Peyer's patch (tissue), 4 donors: ENCODE data around the gene NCOA7. TPM values are rescaled to one million over a fixed set of nuclear protein-coding genes. Genes with fewer than 3 reads are reported as not detected.

ENCODE experiments used
- DNase-seq, 3 donors: peaks; one replicate each; pipeline ENCODE4 v3.0.0-alpha.2; 2017 to 2019
- H3K27ac ChIP-seq, 4 donors: fragments of 200-600 bp; sonication (generic); one replicate each; pipeline ENCODE4 v1.5.1; 2016 to 2019
- H3K27me3 ChIP-seq, 2 donors: fragments of 200-600 bp; sonication (generic); one replicate each; pipeline ENCODE4 v1.5.1; 2019
- H3K36me3 ChIP-seq, 3 donors: fragments of 200-600 bp; sonication (generic); one replicate each; pipeline ENCODE4 v1.5.1; 2016 to 2019
- H3K4me1 ChIP-seq, 4 donors: fragments of 200-600 bp; sonication (generic); one replicate each; pipeline ENCODE4 v1.5.1; 2016 to 2019
- H3K4me3 ChIP-seq, 4 donors: fragments of 200-600 bp; sonication (generic); 1 replicate in 3 of 4; 2 replicates in 1 of 4; pipeline ENCODE4 v1.5.1; 2016 to 2019; ENCODE audit warnings: mild to moderate bottlenecking in 1 of 4
- H3K9me3 ChIP-seq, 4 donors: fragments of 200-600 bp; sonication (generic); one replicate each; pipeline ENCODE4 v1.5.1; 2016 to 2019; ENCODE audit warnings: mild to moderate bottlenecking in 1 of 4
- CTCF ChIP-seq, 6 experiments: fragments of 450-650 bp in 4 of 6; fragments of 200-600 bp in 2 of 6; sonication (generic) in 1 of 6; IDR thresholded peaks; one replicate each; pipeline ENCODE4 v1.5.1; 2017 to 2019; ENCODE audit warnings: antibody characterized with exemption in 6 of 6, mild to moderate bottlenecking in 3 of 6, moderate library complexity in 1 of 6
- POLR2A ChIP-seq, 2 donors: fragments of 450-650 bp; IDR thresholded peaks; one replicate each; pipeline ENCODE4 v1.5.1; 2017; ENCODE audit warnings: antibody characterized with exemption in 2 of 2, mild to moderate bottlenecking in 2 of 2, moderate library complexity in 2 of 2
- total RNA-seq, 4 donors: library from RNA; depleted of rRNA; stranded (reverse); fragments of >200 nt; gene quantifications; one replicate each; pipeline ENCODE4 v1.1.0, GENCODE V29; 2016

Gene NCOA7
- total RNA-seq, 4 donors from 2014 or later: 15.4 to 80.9 (median 27.7) TPM

- TF ChIP-seq POLR2A (IDR thresholded peaks at IDR 0.05): no peak
- TF ChIP-seq CTCF (IDR thresholded peaks at IDR 0.05): no peak
- H3K4me3 ChIP-seq: no peak overlapping the region
- no peak for DNase-seq
- no peaks in the 10 kb centered on the region for H3K9me3 ChIP-seq
- H3K4me1 ChIP-seq: peaks cover 0 to 13% (median 11%) of the 10 kb centered on the region in 4 donors
- H3K27ac ChIP-seq: no peak overlapping the region
- H3K27me3 ChIP-seq: no peaks in the 10 kb centered on the region
- H3K36me3 ChIP-seq: no peaks in the 10 kb centered on the region
Observed at GRCh38 chr6:125793863-125794262, 3.1 kb downstream of the NCOA7 start.

- Histone ChIP-seq H3K9me3 (no peaks in the 10 kb centered on the region), H3K27ac (no peak overlapping the region), H3K27me3 (no peaks in the 10 kb centered on the region), H3K36me3 (no peaks in the 10 kb centered on the region), H3K4me1 (peaks cover 0 to 10% (median 6%) of the 10 kb centered on the region in 4 donors), H3K4me3 (no peak overlapping the region)
- DNase-seq: no peak
- no peak for TF ChIP-seq CTCF (IDR thresholded peaks at IDR 0.05)
- TF ChIP-seq POLR2A (IDR thresholded peaks at IDR 0.05): no peak
Observed at GRCh38 chr6:125794342-125795137, 3.8 kb downstream of the NCOA7 start.

- Histone ChIP-seq H3K4me3 (no peak overlapping the region), H3K27me3 (no peaks in the 10 kb centered on the region), H3K27ac (no peak overlapping the region), H3K36me3 (no peaks in the 10 kb centered on the region), H3K4me1 (peaks cover 0 to 3% (median 0%) of the 10 kb centered on the region in 4 donors), H3K9me3 (no peaks in the 10 kb centered on the region)
- TF ChIP-seq CTCF (IDR thresholded peaks at IDR 0.05) (no peak), POLR2A (IDR thresholded peaks at IDR 0.05) (no peak)
- DNase-seq: no peak
Observed at GRCh38 chr6:125795301-125795700, 4.5 kb downstream of the NCOA7 start.

GRCh38 chr6:125797120-125797885 lies 6.5 kb downstream of the NCOA7 start:
- H3K27ac ChIP-seq: no peak overlapping the region

More at GRCh38 chr6:125797120-125797885, 6.5 kb downstream of the NCOA7 start:
- Histone ChIP-seq H3K36me3 (no peaks in the 10 kb centered on the region), H3K4me1 (peaks cover 0 to under 1% (median 0%) of the 10 kb centered on the region in 4 donors), H3K27me3 (no peaks in the 10 kb centered on the region), H3K9me3 (no peaks in the 10 kb centered on the region), H3K4me3 (no peak overlapping the region)
- TF ChIP-seq CTCF (IDR thresholded peaks at IDR 0.05) (no peak), POLR2A (IDR thresholded peaks at IDR 0.05) (no peak)
- DNase-seq: no peak
